ENCODE measurements around the gene MKNK1.

The MKNK1 gene

GRCh38 chr1:46585312-46585938 is 18.6 kb downstream of the MKNK1 start:
- no peak for ATAC-seq
- TF ChIP-seq, protein P1, sequence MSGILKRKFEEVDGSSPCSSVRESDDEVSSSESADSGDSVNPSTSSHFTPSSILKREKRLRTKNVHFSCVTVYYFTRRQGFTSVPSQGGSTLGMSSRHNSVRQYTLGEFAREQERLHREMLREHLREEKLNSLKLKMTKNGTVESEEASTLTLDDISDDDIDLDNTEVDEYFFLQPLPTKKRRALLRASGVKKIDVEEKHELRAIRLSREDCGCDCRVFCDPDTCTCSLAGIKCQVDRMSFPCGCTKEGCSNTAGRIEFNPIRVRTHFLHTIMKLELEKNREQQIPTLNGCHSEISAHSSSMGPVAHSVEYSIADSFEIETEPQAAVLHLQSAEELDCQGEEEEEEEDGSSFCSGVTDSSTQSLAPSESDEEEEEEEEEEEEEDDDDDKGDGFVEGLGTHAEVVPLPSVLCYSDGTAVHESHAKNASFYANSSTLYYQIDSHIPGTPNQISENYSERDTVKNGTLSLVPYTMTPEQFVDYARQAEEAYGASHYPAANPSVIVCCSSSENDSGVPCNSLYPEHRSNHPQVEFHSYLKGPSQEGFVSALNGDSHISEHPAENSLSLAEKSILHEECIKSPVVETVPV (CRISPR knock-in tag; IDR thresholded peaks at IDR 0.05): no peak
- TF ChIP-seq TCF4 (CRISPR knock-in tag; IDR thresholded peaks at IDR 0.05; ENCODE audit: borderline replicate concordance) (no peak), SNAI2 (CRISPR knock-in tag; IDR thresholded peaks at IDR 0.05) (no peak), POU6F1 (CRISPR knock-in tag; IDR thresholded peaks at IDR 0.05; ENCODE audit: borderline replicate concordance, low read depth) (no peak), PPARA (CRISPR knock-in tag; IDR thresholded peaks at IDR 0.05; ENCODE audit: borderline replicate concordance) (no peak), CSDC2 (CRISPR knock-in tag; IDR thresholded peaks at IDR 0.05) (no peak), GLIS3 (CRISPR knock-in tag; IDR thresholded peaks at IDR 0.05) (no peak), ZNF8 (CRISPR knock-in tag; IDR thresholded peaks at IDR 0.05) (no peak), ARNTL (CRISPR knock-in tag; IDR thresholded peaks at IDR 0.05; ENCODE audit: borderline replicate concordance, low read depth) (no peak)
- TF ChIP-seq, protein P2, sequence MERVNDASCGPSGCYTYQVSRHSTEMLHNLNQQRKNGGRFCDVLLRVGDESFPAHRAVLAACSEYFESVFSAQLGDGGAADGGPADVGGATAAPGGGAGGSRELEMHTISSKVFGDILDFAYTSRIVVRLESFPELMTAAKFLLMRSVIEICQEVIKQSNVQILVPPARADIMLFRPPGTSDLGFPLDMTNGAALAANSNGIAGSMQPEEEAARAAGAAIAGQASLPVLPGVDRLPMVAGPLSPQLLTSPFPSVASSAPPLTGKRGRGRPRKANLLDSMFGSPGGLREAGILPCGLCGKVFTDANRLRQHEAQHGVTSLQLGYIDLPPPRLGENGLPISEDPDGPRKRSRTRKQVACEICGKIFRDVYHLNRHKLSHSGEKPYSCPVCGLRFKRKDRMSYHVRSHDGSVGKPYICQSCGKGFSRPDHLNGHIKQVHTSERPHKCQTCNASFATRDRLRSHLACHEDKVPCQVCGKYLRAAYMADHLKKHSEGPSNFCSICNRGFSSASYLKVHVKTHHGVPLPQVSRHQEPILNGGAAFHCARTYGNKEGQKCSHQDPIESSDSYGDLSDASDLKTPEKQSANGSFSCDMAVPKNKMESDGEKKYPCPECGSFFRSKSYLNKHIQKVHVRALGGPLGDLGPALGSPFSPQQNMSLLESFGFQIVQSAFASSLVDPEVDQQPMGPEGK (CRISPR knock-in tag; IDR thresholded peaks at IDR 0.05; ENCODE audit: borderline replicate concordance): no peak
- TF ChIP-seq, protein P3, sequence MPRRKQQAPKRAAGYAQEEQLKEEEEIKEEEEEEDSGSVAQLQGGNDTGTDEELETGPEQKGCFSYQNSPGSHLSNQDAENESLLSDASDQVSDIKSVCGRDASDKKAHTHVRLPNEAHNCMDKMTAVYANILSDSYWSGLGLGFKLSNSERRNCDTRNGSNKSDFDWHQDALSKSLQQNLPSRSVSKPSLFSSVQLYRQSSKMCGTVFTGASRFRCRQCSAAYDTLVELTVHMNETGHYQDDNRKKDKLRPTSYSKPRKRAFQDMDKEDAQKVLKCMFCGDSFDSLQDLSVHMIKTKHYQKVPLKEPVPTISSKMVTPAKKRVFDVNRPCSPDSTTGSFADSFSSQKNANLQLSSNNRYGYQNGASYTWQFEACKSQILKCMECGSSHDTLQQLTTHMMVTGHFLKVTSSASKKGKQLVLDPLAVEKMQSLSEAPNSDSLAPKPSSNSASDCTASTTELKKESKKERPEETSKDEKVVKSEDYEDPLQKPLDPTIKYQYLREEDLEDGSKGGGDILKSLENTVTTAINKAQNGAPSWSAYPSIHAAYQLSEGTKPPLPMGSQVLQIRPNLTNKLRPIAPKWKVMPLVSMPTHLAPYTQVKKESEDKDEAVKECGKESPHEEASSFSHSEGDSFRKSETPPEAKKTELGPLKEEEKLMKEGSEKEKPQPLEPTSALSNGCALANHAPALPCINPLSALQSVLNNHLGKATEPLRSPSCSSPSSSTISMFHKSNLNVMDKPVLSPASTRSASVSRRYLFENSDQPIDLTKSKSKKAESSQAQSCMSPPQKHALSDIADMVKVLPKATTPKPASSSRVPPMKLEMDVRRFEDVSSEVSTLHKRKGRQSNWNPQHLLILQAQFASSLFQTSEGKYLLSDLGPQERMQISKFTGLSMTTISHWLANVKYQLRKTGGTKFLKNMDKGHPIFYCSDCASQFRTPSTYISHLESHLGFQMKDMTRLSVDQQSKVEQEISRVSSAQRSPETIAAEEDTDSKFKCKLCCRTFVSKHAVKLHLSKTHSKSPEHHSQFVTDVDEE (CRISPR knock-in tag; IDR thresholded peaks at IDR 0.05): no peak

DNA sequence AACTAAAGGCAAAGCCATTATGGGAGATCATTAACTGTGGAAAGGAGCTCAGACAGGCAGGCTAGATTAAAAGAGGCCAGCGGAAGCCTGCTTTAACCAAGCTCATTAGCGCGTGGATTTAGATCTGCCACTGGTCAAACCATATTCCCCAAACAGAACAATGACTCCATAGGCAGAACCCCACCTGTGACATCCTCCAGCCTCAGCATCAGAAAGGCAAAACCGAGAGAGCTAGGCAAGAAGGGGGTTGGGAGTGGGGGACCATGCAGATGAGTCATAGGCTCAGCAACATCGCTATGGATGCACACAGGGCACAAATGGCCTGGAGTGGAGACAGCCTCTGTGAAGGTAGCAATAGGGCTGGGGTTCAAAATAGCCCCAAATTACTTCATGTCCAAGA is 20.6 kb downstream of the MKNK1 start:
- TF ChIP-seq ZFP30 (CRISPR knock-in tag; IDR thresholded peaks at IDR 0.05): no peak
- no peak for TF ChIP-seq SNAI2 (CRISPR knock-in tag; IDR thresholded peaks at IDR 0.05)
- no peak for TF ChIP-seq BACH2 (CRISPR knock-in tag; IDR thresholded peaks at IDR 0.05; ENCODE audit: borderline replicate concordance)
- TF ChIP-seq RARB (CRISPR knock-in tag; IDR thresholded peaks at IDR 0.05): no peak
- no peak for TF ChIP-seq TCF4 (CRISPR knock-in tag; IDR thresholded peaks at IDR 0.05; ENCODE audit: borderline replicate concordance)
- TF ChIP-seq, protein P1 (CRISPR knock-in tag; IDR thresholded peaks at IDR 0.05): no peak
- no peak for TF ChIP-seq ISL1 (CRISPR knock-in tag; IDR thresholded peaks at IDR 0.05)
- TF ChIP-seq, protein P4, sequence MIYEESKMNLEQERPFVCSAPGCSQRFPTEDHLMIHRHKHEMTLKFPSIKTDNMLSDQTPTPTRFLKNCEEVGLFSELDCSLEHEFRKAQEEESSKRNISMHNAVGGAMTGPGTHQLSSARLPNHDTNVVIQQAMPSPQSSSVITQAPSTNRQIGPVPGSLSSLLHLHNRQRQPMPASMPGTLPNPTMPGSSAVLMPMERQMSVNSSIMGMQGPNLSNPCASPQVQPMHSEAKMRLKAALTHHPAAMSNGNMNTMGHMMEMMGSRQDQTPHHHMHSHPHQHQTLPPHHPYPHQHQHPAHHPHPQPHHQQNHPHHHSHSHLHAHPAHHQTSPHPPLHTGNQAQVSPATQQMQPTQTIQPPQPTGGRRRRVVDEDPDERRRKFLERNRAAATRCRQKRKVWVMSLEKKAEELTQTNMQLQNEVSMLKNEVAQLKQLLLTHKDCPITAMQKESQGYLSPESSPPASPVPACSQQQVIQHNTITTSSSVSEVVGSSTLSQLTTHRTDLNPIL (CRISPR knock-in tag; IDR thresholded peaks at IDR 0.05; ENCODE audit: low read depth): no peak
- TF ChIP-seq ZNF8 (CRISPR knock-in tag; IDR thresholded peaks at IDR 0.05): no peak
- no peak for ATAC-seq

DNA sequence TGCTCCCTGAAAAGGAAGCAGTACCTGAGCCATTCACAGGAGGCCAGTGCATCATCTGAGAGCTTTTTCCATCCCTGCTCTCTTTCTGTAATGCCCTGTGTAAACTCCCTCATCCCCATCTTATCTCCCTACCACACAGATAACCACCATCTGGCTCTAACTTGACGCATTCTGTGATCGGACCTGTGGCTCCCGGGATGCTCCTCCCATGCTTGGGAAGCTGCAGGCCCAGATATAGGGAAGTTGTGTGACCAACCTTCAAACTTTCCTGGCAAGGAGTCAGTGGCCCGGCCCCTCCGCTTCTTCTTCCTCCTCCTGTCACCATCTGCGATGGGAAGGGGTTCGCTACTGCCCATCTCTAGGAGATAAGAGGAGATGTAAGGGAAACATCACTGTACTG is 21.1 kb downstream of the MKNK1 start:
- no peak for ATAC-seq
- no peak for TF ChIP-seq SNAI2 (CRISPR knock-in tag; IDR thresholded peaks at IDR 0.05)
- TF ChIP-seq BACH2 (CRISPR knock-in tag; IDR thresholded peaks at IDR 0.05; ENCODE audit: borderline replicate concordance): no peak
- TF ChIP-seq ISL1 (CRISPR knock-in tag; IDR thresholded peaks at IDR 0.05): no peak
- no peak for TF ChIP-seq TCF4 (CRISPR knock-in tag; IDR thresholded peaks at IDR 0.05; ENCODE audit: borderline replicate concordance)
- TF ChIP-seq ZNF70 (CRISPR knock-in tag; IDR thresholded peaks at IDR 0.05): no peak
- no peak for TF ChIP-seq OSR1 (CRISPR knock-in tag; IDR thresholded peaks at IDR 0.05)
- TF ChIP-seq TOX (CRISPR knock-in tag; IDR thresholded peaks at IDR 0.05; ENCODE audit: borderline replicate concordance): no peak
- no peak for TF ChIP-seq ZFP3 (CRISPR knock-in tag; IDR thresholded peaks at IDR 0.05)
- TF ChIP-seq ZNF8 (CRISPR knock-in tag; IDR thresholded peaks at IDR 0.05): no peak
- TF ChIP-seq ESRRG (CRISPR knock-in tag; IDR thresholded peaks at IDR 0.05): no peak
- TF ChIP-seq ZFP30 (CRISPR knock-in tag; IDR thresholded peaks at IDR 0.05): no peak
- TF ChIP-seq, protein P4 (CRISPR knock-in tag; IDR thresholded peaks at IDR 0.05; ENCODE audit: low read depth): no peak
- TF ChIP-seq, protein P3 (CRISPR knock-in tag; IDR thresholded peaks at IDR 0.05): no peak
